Ishikawa (cell line): ENCODE results near the gene LHPP.

ENCODE experiments used
- CEBPB ChIP-seq: IDR thresholded peaks from 2 replicates; pipeline ENCODE4 v1.6.1; 2012
- CREB1 ChIP-seq: IDR thresholded peaks from 2 replicates; pipeline ENCODE4 v1.6.1; 2012; ENCODE audit warnings: low read depth
- EGR1 ChIP-seq: IDR thresholded peaks from 2 replicates; pipeline ENCODE4 v1.6.1; 2012
- EP300 ChIP-seq: IDR thresholded peaks from 2 replicates; pipeline ENCODE4 v1.6.1; 2012; ENCODE audit warnings: borderline replicate concordance
- FOXM1 ChIP-seq: IDR thresholded peaks from 2 replicates; pipeline ENCODE4 v1.6.1; 2012; ENCODE audit warnings: low read depth, borderline replicate concordance
- NFIC ChIP-seq: IDR thresholded peaks from 2 replicates; pipeline ENCODE4 v1.6.1; 2012
- RAD21 ChIP-seq: IDR thresholded peaks from 2 replicates; pipeline ENCODE4 v1.6.1; 2012; ENCODE audit warnings: low read depth
- TAF1 ChIP-seq: IDR thresholded peaks from 2 replicates; pipeline ENCODE4 v1.6.1; 2012; ENCODE audit warnings: low read depth, mild to moderate bottlenecking
- TCF12 ChIP-seq: IDR thresholded peaks from 2 replicates; pipeline ENCODE4 v1.6.1; 2012; ENCODE audit warnings: low read depth
- TEAD4 ChIP-seq: IDR thresholded peaks from 2 replicates; pipeline ENCODE4 v1.6.1; 2012
- USF1 ChIP-seq: IDR thresholded peaks from 2 replicates; pipeline ENCODE4 v1.6.1; 2012
- YY1 ChIP-seq: IDR thresholded peaks from 2 replicates; pipeline ENCODE4 v1.6.1; 2012; ENCODE audit warnings: low read depth
- ZBTB7A ChIP-seq: IDR thresholded peaks from 2 replicates; pipeline ENCODE4 v1.6.1; 2012; ENCODE audit warnings: low read depth
- TF ChIP-seq, protein P1 (sequence below): IDR thresholded peaks from 2 replicates; pipeline ENCODE4 v1.6.1; 2012
- TF ChIP-seq, protein P2 (sequence below): IDR thresholded peaks from 2 replicates; pipeline ENCODE4 v1.6.1; 2012; ENCODE audit warnings: low read depth, mild to moderate bottlenecking

Gene LHPP

GRCh38 chr10:124576526-124577420 is 115.2 kb downstream of the LHPP start:
- no peak for TF ChIP-seq TAF1
- TF ChIP-seq, protein P1, sequence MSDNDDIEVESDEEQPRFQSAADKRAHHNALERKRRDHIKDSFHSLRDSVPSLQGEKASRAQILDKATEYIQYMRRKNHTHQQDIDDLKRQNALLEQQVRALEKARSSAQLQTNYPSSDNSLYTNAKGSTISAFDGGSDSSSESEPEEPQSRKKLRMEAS, result no peak
- no peak for TF ChIP-seq TEAD4
- TF ChIP-seq EGR1, result no peak
- TF ChIP-seq, protein P2, sequence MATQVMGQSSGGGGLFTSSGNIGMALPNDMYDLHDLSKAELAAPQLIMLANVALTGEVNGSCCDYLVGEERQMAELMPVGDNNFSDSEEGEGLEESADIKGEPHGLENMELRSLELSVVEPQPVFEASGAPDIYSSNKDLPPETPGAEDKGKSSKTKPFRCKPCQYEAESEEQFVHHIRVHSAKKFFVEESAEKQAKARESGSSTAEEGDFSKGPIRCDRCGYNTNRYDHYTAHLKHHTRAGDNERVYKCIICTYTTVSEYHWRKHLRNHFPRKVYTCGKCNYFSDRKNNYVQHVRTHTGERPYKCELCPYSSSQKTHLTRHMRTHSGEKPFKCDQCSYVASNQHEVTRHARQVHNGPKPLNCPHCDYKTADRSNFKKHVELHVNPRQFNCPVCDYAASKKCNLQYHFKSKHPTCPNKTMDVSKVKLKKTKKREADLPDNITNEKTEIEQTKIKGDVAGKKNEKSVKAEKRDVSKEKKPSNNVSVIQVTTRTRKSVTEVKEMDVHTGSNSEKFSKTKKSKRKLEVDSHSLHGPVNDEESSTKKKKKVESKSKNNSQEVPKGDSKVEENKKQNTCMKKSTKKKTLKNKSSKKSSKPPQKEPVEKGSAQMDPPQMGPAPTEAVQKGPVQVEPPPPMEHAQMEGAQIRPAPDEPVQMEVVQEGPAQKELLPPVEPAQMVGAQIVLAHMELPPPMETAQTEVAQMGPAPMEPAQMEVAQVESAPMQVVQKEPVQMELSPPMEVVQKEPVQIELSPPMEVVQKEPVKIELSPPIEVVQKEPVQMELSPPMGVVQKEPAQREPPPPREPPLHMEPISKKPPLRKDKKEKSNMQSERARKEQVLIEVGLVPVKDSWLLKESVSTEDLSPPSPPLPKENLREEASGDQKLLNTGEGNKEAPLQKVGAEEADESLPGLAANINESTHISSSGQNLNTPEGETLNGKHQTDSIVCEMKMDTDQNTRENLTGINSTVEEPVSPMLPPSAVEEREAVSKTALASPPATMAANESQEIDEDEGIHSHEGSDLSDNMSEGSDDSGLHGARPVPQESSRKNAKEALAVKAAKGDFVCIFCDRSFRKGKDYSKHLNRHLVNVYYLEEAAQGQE, result no peak
- TF ChIP-seq ZBTB7A, result no peak
- no peak for TF ChIP-seq CREB1

DNA sequence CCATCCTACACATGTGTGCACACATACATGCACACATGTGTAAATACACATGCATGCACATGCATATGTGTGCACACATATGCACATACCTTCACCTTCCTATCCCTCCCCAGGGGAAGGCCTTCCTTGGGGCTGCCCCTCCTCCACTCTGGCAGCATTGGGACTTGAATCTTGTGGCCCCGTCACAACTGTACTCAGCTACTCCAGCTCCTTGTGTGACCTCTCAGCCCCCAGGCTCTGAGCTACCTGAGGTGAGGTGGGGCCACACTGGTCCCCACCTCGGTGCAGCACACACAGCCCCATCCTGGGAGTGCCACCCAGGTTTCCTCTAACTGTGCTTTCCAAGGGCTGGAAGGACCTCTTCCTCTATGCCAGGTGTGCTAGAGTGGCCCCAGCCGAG is 116.0 kb downstream of the LHPP start:
- TF ChIP-seq TCF12 (no peak), ZBTB7A (no peak), RAD21 (no peak), NFIC (no peak), CREB1 (no peak), TAF1 (no peak), YY1 (no peak), FOXM1 (no peak), EP300 (no peak), TEAD4 (no peak), USF1 (no peak), CEBPB (no peak), EGR1 (no peak)
- TF ChIP-seq, protein P2, result no peak
- TF ChIP-seq, protein P1, result no peak

GRCh38 chr10:124578231-124579010 is 116.8 kb downstream of the LHPP start:
- TF ChIP-seq NFIC (no peak), USF1 (no peak), CREB1 (no peak), CEBPB (no peak), TCF12 (no peak), TEAD4 (no peak), EP300 (no peak), EGR1 (no peak), RAD21 (no peak), ZBTB7A (no peak)
- TF ChIP-seq, protein P1, result no peak
- TF ChIP-seq, protein P2, result no peak
